ENCODE data around the gene METTL6. TPM values are rescaled to one million over a fixed set of nuclear protein-coding genes. Genes with fewer than 3 reads are reported as not detected.

Gene METTL6
- polyA plus RNA-seq, 2 donors, result 5.6 to 8.9 TPM

DNA sequence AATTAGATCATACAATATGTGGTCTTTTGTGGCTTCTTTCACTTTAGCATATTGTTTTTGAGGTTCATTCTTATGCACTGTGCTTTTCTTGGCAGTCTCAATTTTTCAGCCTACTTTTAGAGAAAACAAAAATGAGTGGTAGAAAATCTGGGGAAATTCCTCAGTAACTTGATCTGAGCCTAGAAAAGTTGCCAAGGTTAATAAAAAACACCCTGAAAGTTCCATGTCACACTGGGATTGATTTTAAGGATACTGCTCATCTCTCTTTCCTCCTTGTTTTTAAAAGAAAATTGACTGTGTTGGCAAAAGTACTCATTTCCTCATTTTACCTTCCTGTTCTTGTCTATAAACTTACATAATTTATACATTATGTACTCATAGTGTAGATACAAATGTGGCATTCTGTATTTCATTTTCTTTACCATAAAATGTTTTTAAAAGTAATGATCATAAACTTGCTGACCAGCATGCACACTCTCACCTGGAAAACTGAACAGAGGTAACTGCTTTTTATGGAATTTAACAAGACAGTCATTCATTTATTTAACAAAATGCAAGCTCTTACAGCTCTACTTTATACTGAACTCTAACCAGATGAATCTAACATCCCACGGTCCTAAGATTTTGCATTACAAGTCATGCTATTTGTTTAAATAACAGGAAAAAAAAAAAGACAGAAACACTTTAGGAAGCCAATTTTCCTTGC, 66.4 kb downstream of the METTL6 start:
- Histone ChIP-seq H3K4me3 (ENCODE audit: low read depth in 1 of 2, low read length in 2 of 2) (no peak overlapping the region), H3K36me3 (ENCODE audit: control insufficient read depth in 2 of 2, insufficient read depth in 2 of 2, low read length in 1 of 2) (no peaks in the 10 kb centered on the region), H3K9me3 (ENCODE audit: control insufficient read depth in 2 of 2, insufficient read depth in 1 of 2, low read depth in 1 of 2, low read length in 1 of 2) (no peaks in the 10 kb centered on the region), H3K27me3 (ENCODE audit: control insufficient read depth in 1 of 2, insufficient read depth in 2 of 2, low read length in 2 of 2) (no peaks in the 10 kb centered on the region), H3K4me1 (ENCODE audit: control insufficient read depth in 2 of 2, insufficient read depth in 2 of 2, low read length in 1 of 2) (peaks cover 0 to 3% of the 10 kb centered on the region in 2 donors), H3K27ac (ENCODE audit: low read depth in 2 of 2, low read length in 1 of 2) (no peak overlapping the region)
- WGBS, 2 donors, result 37 to 46% methylated on average over 1 of the region's 1 CpG

Other genes with a start within 250 kb of the METTL6 start
- gene CAPN7, start 221.3 kb downstream of the METTL6 start, polyA plus RNA-seq, result 10 to 100 TPM; 11.2 to 11.9 TPM
- 10 to 100 TPM in 1 of 2 donors, 1 to 10 TPM in 1; 8.6 to 13.6 TPM for gene SH3BP5, start 95.0 kb downstream of the METTL6 start, polyA plus RNA-seq
- 1 to 10 TPM; 3.2 to 6.3 TPM for gene EAF1, start 54 bp upstream of the METTL6 start, polyA plus RNA-seq
- under 1 TPM; 0.47 to 0.65 TPM for gene COLQ, start 94.2 kb upstream of the METTL6 start, polyA plus RNA-seq
- 1 to 10 TPM; 3.8 to 8.3 TPM for gene HACL1, start 174.0 kb upstream of the METTL6 start, polyA plus RNA-seq
- 10 to 100 TPM in 1 of 2 donors, 1 to 10 TPM in 1; 5.1 to 10.6 TPM for gene BTD, start 174.2 kb upstream of the METTL6 start, polyA plus RNA-seq

Measured in esophagus (tissue), 2 donors.